Chondrocyte (in vitro differentiated cells): ENCODE data around the gene VTCN1. TPM values are rescaled to one million over a fixed set of nuclear protein-coding genes. Genes with fewer than 3 reads are reported as not detected.

Experiments used
- DNase-seq: peaks from one replicate; pipeline ENCODE4 v3.0.0; 2021; ENCODE audit warnings: mixed read lengths, low spot score
- H3K27ac Mint-ChIP-seq: one replicate; pipeline ENCODE4 v1.8.0; 2021; ENCODE audit warnings: mild to moderate bottlenecking, moderate library complexity, mixed read lengths; ENCODE audit not compliant: unreplicated experiment
- H3K27me3 Mint-ChIP-seq: 2 replicates; pipeline ENCODE4 v1.8.0; 2021; ENCODE audit warnings: low read depth, mixed read lengths
- H3K36me3 Mint-ChIP-seq: 2 replicates; pipeline ENCODE4 v1.8.0; 2021; ENCODE audit warnings: low read depth, mixed read lengths
- H3K4me1 Mint-ChIP-seq: 2 replicates; pipeline ENCODE4 v1.8.0; 2021; ENCODE audit warnings: low read depth, mild to moderate bottlenecking, mixed read lengths
- H3K4me3 Mint-ChIP-seq: one replicate; pipeline ENCODE4 v1.8.0; 2021; ENCODE audit warnings: mild to moderate bottlenecking, moderate library complexity, mixed read lengths; ENCODE audit not compliant: unreplicated experiment
- H3K9me3 Mint-ChIP-seq: 2 replicates; pipeline ENCODE4 v1.8.0; 2021; ENCODE audit warnings: low read depth, mixed read lengths
- total RNA-seq: library from RNA; stranded (reverse); gene quantifications from 3 replicates; pipeline ENCODE4 v1.2.1, GENCODE V29; 2021
- TF ChIP-seq, protein P1 (sequence below): fragments of 200-600 bp; sonication (generic); IDR thresholded peaks from 2 replicates; pipeline ENCODE4 v1.5.0; 2021; ENCODE audit warnings: antibody characterized with exemption, mild to moderate bottlenecking, moderate library complexity

The VTCN1 gene
- total RNA-seq, 1 donor from 2014 or later: not detected

- H3K9me3 Mint-ChIP-seq: no peaks in the 10 kb centered on the region
- DNase-seq: no peak
- no peak overlapping the region for H3K27ac Mint-ChIP-seq
- H3K4me1 Mint-ChIP-seq: no peaks in the 10 kb centered on the region
- no peaks in the 10 kb centered on the region for H3K36me3 Mint-ChIP-seq
- no peaks in the 10 kb centered on the region for H3K27me3 Mint-ChIP-seq
- no peak overlapping the region for H3K4me3 Mint-ChIP-seq
- TF ChIP-seq, protein P1, sequence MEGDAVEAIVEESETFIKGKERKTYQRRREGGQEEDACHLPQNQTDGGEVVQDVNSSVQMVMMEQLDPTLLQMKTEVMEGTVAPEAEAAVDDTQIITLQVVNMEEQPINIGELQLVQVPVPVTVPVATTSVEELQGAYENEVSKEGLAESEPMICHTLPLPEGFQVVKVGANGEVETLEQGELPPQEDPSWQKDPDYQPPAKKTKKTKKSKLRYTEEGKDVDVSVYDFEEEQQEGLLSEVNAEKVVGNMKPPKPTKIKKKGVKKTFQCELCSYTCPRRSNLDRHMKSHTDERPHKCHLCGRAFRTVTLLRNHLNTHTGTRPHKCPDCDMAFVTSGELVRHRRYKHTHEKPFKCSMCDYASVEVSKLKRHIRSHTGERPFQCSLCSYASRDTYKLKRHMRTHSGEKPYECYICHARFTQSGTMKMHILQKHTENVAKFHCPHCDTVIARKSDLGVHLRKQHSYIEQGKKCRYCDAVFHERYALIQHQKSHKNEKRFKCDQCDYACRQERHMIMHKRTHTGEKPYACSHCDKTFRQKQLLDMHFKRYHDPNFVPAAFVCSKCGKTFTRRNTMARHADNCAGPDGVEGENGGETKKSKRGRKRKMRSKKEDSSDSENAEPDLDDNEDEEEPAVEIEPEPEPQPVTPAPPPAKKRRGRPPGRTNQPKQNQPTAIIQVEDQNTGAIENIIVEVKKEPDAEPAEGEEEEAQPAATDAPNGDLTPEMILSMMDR: no peak
These were observed 72.2 kb downstream of the VTCN1 start for GRCh38 chr1:117138561-117138960.

- no peak for DNase-seq
- TF ChIP-seq, protein P1: no peak
- H3K9me3 Mint-ChIP-seq: no peaks in the 10 kb centered on the region
- H3K27ac Mint-ChIP-seq: no peak overlapping the region
- no peaks in the 10 kb centered on the region for H3K4me1 Mint-ChIP-seq
- no peak overlapping the region for H3K4me3 Mint-ChIP-seq
- H3K36me3 Mint-ChIP-seq: no peaks in the 10 kb centered on the region
- H3K27me3 Mint-ChIP-seq: no peaks in the 10 kb centered on the region
These were observed 72.6 kb downstream of the VTCN1 start for GRCh38 chr1:117138106-117138505.

DNA sequence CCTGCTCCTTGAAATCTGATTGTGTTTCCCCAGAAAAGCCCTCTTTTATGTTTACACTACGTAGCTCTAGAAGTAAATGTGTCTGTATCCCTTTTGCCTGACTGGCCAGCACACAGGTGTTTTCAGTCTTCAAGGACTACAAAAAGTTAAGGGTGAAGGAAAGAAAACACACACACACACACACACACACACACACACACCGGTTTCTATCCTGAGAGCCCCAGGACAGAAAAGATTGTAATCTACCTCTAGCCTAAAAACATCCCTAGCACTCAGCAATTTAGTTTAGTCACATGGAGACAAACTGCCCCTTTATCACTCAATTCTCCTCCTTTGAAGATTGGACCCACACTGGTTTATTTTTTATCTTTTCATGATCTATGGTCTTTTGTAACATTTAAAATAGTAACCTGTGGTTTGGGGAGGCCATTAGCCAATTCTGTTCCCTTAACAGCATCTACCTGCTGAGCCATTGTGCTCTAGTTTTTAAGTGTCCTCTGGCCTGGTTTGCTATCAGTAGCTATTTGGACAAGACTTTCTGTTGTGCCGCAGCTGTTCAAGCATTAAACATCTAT lies 73.4 kb downstream of the VTCN1 start:
- Mint-ChIP-seq H3K27ac (no peak overlapping the region), H3K9me3 (no peaks in the 10 kb centered on the region), H3K27me3 (no peaks in the 10 kb centered on the region), H3K36me3 (no peaks in the 10 kb centered on the region), H3K4me3 (no peak overlapping the region), H3K4me1 (no peaks in the 10 kb centered on the region)
- TF ChIP-seq, protein P1: no peak
- DNase-seq: no peak

DNA sequence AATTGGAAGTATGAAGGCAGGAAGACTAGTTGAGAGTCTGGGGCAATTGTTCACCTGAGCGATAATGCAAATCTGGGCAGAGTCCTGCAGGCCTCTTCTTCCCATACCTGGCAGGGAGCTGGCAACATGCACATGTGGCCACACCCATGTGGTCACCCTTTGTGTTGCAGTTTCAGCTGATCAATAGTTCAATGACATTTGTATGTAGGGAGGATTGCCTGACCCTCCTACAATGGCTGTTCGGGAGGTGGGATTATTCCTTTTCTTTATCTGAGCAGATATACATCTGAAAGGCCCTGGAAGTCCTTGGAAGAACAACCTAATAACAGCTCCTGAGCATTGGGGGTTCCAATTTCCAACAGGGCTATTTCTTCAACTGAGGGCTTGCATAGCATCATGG lies 74.0 kb downstream of the VTCN1 start:
- H3K4me3 Mint-ChIP-seq: no peak overlapping the region
- H3K27ac Mint-ChIP-seq: no peak overlapping the region
- no peaks in the 10 kb centered on the region for H3K27me3 Mint-ChIP-seq
- H3K36me3 Mint-ChIP-seq: no peaks in the 10 kb centered on the region
- DNase-seq: no peak
- H3K4me1 Mint-ChIP-seq: no peaks in the 10 kb centered on the region
- TF ChIP-seq, protein P1: no peak
- H3K9me3 Mint-ChIP-seq: no peaks in the 10 kb centered on the region

DNA sequence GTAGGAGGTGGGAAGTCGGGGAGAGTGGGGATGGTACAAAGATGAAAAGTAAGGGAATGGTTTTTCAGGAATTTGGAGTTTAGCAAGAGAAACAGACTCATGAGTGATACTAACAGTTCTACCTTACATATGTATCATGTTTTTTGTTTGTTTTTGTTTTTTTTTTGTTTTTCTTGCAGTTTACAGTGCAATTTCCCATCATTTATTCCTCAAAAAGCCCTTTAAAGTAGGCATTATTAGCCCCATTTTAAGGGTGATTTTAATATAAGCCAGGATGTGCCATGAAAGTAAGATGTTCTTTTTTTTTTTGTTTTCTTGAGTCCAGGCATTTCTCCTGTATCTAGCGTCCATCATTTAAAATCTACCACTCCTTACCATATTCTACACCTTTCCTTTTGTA lies 75.4 kb downstream of the VTCN1 start:
- Mint-ChIP-seq H3K4me3 (no peak overlapping the region), H3K9me3 (no peaks in the 10 kb centered on the region), H3K27ac (no peak overlapping the region), H3K4me1 (no peaks in the 10 kb centered on the region), H3K36me3 (no peaks in the 10 kb centered on the region), H3K27me3 (no peaks in the 10 kb centered on the region)
- DNase-seq: no peak
- TF ChIP-seq, protein P1: no peak
